Prostate gland (tissue), 2 donors: ENCODE results near the gene GSTK1. TPM values are rescaled to one million over a fixed set of nuclear protein-coding genes. Genes with fewer than 3 reads are reported as not detected.

Source experiments
- DNase-seq: peaks from one replicate; pipeline ENCODE4 v3.0.0-alpha.2; 2019; ENCODE audit warnings: low spot score
- H3K27ac ChIP-seq, 2 donors: fragments of 200-600 bp; sonication (generic); 2 replicates each; pipeline ENCODE4 v1.5.1; 2017 to 2019
- H3K27me3 ChIP-seq: fragments of 200-600 bp; sonication (generic); replicated peaks from 2 replicates; pipeline ENCODE4 v1.5.1; 2019; ENCODE audit not compliant: insufficient read depth
- H3K36me3 ChIP-seq, 2 donors: fragments of 200-600 bp; sonication (generic); 1 replicate in 1 of 2; 2 replicates in 1 of 2; pipeline versions ENCODE4 v1.5.1 to v1.8.1; 2017 to 2019
- H3K4me1 ChIP-seq: fragments of 200-600 bp; sonication (generic); replicated peaks from 2 replicates; pipeline ENCODE4 v1.5.1; 2019
- H3K4me3 ChIP-seq, 2 donors: fragments of 200-600 bp; sonication (generic); 2 replicates each; pipeline ENCODE4 v1.5.1; 2017 to 2019
- H3K9me3 ChIP-seq: fragments of 200-600 bp; sonication (generic); 2 replicates; pipeline ENCODE4 v1.5.1; 2017
- CTCF ChIP-seq, 4 experiments: fragments of 200-600 bp in 2 of 4; fragments of 450-650 bp in 2 of 4; sonication (generic) in 2 of 4; IDR thresholded peaks; 1 replicate in 3 of 4; 2 replicates in 1 of 4; pipeline ENCODE4 v1.5.1; 2016 to 2019; ENCODE audit warnings: antibody characterized with exemption in 4 of 4, mild to moderate bottlenecking in 2 of 4, moderate library complexity in 2 of 4
- POLR2A ChIP-seq: fragments of 450-650 bp; IDR thresholded peaks from one replicate; pipeline ENCODE4 v1.6.1; 2016; ENCODE audit warnings: antibody characterized with exemption, mild to moderate bottlenecking
- POLR2AphosphoS5 ChIP-seq: sonication (generic); formaldehyde crosslinking; IDR thresholded peaks from one replicate; pipeline ENCODE4 v1.6.1; 2017; ENCODE audit warnings: antibody characterized with exemption
- WGBS: methylation state at CpG from one replicate; pipeline ENCODE4 v1.1.5; 2018; 5-methylcytosine and 5-hydroxymethylcytosine counted together
- intact Hi-C: fragments of 100-400 bp; cut with DNase I; formaldehyde crosslinking; loops from one replicate; pipeline ENCODE4 v1.14.2; 2022
- total RNA-seq, 2 donors: library from RNA; depleted of rRNA; stranded (reverse); fragments of >200 nt; gene quantifications; one replicate each; pipeline ENCODE4 v1.1.0, GENCODE V29; 2016

GSTK1 gene
- total RNA-seq, 2 donors from 2014 or later, result 134 to 153 TPM

GRCh38 chr7:143285806-143286521 lies 22.7 kb downstream of the GSTK1 start:
- intact Hi-C loops, result loop anchor here (5.0 kb wide), 2 partner anchors 96 to 121 kb away; partner anchors contain the start of genes EPHA1 and ZYX
- H3K27ac ChIP-seq, result no peak overlapping the region
- no peaks in the 10 kb centered on the region for H3K4me1 ChIP-seq
- H3K9me3 ChIP-seq, result no peaks in the 10 kb centered on the region
- no peaks in the 10 kb centered on the region for H3K36me3 ChIP-seq
- H3K27me3 ChIP-seq, result no peaks in the 10 kb centered on the region
- TF ChIP-seq CTCF (IDR thresholded peaks at IDR 0.05) (no peak), POLR2A (no peak), POLR2AphosphoS5 (no peak)
- no peak for DNase-seq
- no peak overlapping the region for H3K4me3 ChIP-seq
- 93% methylated on average over 11 of the region's 11 CpGs for WGBS

GRCh38 chr7:143286522-143286890 lies 23.3 kb downstream of the GSTK1 start:
- no peaks in the 10 kb centered on the region for H3K4me1 ChIP-seq
- H3K36me3 ChIP-seq, result no peaks in the 10 kb centered on the region
- H3K27ac ChIP-seq, result no peak overlapping the region
- no peaks in the 10 kb centered on the region for H3K9me3 ChIP-seq
- TF ChIP-seq CTCF (IDR thresholded peaks at IDR 0.05), result no peak
- no peak for TF ChIP-seq POLR2A
- no peak for TF ChIP-seq POLR2AphosphoS5
- intact Hi-C loops, result loop anchor here (5.0 kb wide), 2 partner anchors 96 to 121 kb away; partner anchors contain the start of genes EPHA1 and ZYX
- DNase-seq, result no peak
- H3K27me3 ChIP-seq, result no peaks in the 10 kb centered on the region
- no peak overlapping the region for H3K4me3 ChIP-seq
- WGBS, result 92% methylated on average over 6 of the region's 6 CpGs

- Histone ChIP-seq H3K36me3 (peaks cover 0 to 2% of the 10 kb centered on the region in 2 donors), H3K27me3 (no peaks in the 10 kb centered on the region), H3K4me3 (peak overlapping the region; percentile 80 to 84), H3K4me1 (no peaks in the 10 kb centered on the region), H3K27ac (no peak overlapping the region), H3K9me3 (no peaks in the 10 kb centered on the region)
- TF ChIP-seq CTCF (IDR thresholded peaks at IDR 0.05), result no peak
- no peak for TF ChIP-seq POLR2AphosphoS5
- DNase-seq, result no peak
- intact Hi-C loops, result loop anchor here (5.0 kb wide), 2 partner anchors 95 to 120 kb away; partner anchors contain the start of genes EPHA1 and ZYX
- WGBS, result 81% methylated on average over 16 of the region's 17 CpGs
Observed at GRCh38 chr7:143287339-143287934, 24.2 kb downstream of the GSTK1 start.

GRCh38 chr7:143287935-143288826 lies 24.9 kb downstream of the GSTK1 start, which contains the start of gene CASP2:
CASP2 (plus strand) TSS chr7:143288351; CDS start chr7:143288456, 105 bp downstream.
- H3K4me1 ChIP-seq, result no peaks in the 10 kb centered on the region
- peak within 1 kb of the TSS; percentile 76 for H3K27ac ChIP-seq
- no peaks in the 10 kb centered on the region for H3K27me3 ChIP-seq
- no peaks in the 10 kb centered on the region for H3K9me3 ChIP-seq
- 4% methylated on average over 64 of the region's 84 CpGs for WGBS
- DNase-seq, result peak; percentile 96
- intact Hi-C loops, result loop anchor here (5.0 kb wide), 2 partner anchors 94 to 119 kb away; partner anchors contain the start of genes EPHA1 and ZYX
- H3K4me3 ChIP-seq, result peak within 1 kb of the TSS; percentile 80 to 84
- TF ChIP-seq CTCF (IDR thresholded peaks at IDR 0.05) (peak in 3 of 4 experiments; percentile 23 to 24 (median 23)), POLR2AphosphoS5 (peak; percentile 89), POLR2A (peak; percentile 86)
- peaks cover 0 to 5% of the 10 kb centered on the region in 2 donors for H3K36me3 ChIP-seq
